HG02970 (cell line): ENCODE data around the gene SEC14L1.
"Not testable (repeated sequence)": the region's sequence is repeated elsewhere in the genome, so short reads cannot be mapped to it uniquely, and the experiment has no call there.

Experiments
- ATAC-seq: cut with Tn5 transposase; IDR thresholded peaks from one replicate; pipeline ENCODE4 v1.9.1; 2021; ENCODE audit warnings: mild to moderate bottlenecking, moderate library complexity, moderate number of reproducible peaks; ENCODE audit not compliant: unreplicated experiment, low FRiP score

SEC14L1 gene

GRCh38 chr17:77230436-77230830 is 89.7 kb downstream of the SEC14L1 start:
- no peak for ATAC-seq

DNA sequence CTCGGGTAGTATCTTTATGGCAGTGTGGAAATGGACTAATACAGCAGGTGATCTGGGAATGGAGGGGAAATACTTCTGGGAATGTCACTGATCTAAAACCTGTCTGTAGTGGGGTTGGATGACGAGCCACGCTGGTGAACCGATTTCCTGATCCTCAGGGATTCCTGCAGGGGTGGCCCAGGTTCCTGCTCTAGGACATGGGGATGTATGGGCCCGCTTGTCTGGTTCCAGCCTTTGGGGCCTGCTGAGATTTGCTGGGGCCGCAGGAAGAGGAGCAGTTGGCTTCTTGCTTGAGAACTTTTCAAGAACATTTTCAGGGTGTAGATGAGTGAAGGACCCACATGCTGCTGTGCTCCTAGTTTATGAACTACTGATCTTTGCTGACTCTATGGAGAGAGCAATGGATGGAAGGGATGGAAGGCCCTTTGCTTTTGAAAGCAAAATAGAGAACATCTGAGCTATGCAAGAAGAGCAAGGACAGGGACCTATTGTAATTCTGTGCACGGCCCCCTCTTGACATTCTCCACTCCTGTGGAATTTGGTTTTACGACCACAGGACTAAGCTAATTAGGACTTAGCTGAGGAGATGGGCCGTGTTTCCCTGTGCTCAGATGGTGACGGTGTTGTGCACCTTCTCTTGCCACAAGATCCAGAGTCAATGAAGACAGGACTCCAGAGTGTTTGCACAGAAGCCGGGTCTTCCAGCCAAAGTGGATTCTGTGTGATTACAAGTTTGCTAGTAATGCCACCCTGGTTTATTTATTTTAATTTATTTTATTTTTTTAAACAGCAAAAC is 90.5 kb downstream of the SEC14L1 start:
- no peak for ATAC-seq

GRCh38 chr17:77233127-77233526 is 92.4 kb downstream of the SEC14L1 start:
- no peak for ATAC-seq

GRCh38 chr17:77233635-77234334 is 93.0 kb downstream of the SEC14L1 start:
- no peak for ATAC-seq

DNA sequence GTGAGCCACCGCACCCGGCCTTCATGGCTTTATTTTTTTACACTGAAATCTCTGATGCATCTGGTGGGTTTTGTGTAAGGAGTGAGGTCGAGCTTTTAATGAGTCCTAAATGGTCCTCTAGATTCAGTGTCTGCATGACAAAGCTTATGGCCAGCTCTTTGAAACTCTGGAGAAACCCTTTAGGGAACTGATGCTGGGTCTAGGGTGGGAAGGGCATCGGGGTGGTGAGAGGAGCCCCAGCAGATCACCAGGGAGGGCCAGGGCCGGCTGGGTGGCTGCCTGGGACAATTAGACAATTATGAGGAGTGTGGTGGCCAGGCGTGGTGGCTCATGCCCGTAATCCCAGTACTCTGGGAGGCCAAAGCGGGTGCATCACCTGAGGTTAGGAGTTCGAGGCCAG is 93.9 kb downstream of the SEC14L1 start:
- no peak for ATAC-seq

GRCh38 chr17:77235370-77235941 is 94.7 kb downstream of the SEC14L1 start:
- no peak for ATAC-seq

GRCh38 chr17:77237232-77238008 is 96.7 kb downstream of the SEC14L1 start:
- no peak for ATAC-seq

GRCh38 chr17:77240976-77241375 is 100.2 kb downstream of the SEC14L1 start:
- ATAC-seq, result no peak

DNA sequence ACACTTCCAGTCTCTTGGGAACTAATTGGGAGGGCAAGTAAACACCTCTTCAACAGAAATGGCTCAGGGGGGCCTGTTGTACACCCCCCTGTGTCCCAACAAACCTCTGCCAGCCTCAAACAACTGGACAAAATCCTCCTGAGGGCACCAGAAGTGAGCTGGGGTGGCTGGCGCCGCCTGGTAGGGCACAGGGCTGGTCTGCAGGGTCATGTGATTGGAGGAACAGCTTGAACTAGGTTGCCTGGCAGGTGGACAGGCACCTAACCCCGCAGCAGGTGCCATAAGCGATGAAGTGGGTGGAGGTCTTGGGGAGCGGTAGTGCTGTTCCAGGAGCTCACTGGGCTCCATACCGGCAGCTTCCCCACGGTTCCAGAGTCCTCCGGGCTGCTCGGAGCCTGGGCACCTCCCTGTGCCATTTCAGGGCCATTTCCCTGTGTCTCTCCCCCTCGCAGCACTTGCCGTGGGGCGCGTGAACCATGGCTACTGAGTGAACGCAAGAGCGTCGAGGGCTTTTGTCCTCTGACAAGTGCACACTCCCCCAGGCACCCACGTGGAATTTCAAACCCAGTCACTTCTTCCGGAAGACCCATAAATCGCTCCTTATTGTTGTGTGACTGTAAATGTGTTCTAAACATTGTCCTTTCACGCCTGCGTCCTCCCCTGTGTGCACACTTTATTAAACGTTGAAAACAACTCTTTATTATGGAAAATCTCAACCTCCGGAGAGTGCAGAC is 101.5 kb downstream of the SEC14L1 start:
- no peak for ATAC-seq

- ATAC-seq, result no peak
Observed at GRCh38 chr17:77245162-77245926, 104.6 kb downstream of the SEC14L1 start.

GRCh38 chr17:77246110-77247047 is 105.6 kb downstream of the SEC14L1 start:
- no peak for ATAC-seq

DNA sequence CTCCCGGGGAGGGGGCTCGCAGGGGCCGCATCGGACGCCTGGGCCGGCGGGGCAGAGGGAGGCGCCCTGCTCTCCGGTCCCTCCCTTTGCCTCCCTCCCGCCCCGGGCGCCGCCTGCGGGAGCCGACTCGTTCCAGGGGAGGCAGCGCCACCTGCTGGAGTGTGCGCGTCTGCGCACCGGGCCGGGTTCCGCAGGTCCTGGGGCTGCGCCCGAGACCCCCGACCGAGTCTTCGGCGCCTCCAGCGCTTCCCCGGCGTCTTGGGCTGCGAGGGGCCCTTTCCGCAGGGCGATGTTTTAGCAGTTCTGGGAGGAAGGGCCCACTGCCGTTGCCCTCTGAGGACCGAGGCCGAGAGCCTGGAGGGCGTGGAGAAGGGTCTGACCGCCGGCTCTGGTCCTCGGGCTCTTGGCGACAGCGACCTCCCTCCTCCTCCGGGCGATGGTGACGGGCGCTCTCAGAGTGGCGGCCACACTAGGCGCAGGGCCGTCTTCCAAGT is 106.3 kb downstream of the SEC14L1 start:
- ATAC-seq, result peak; percentile 60

DNA sequence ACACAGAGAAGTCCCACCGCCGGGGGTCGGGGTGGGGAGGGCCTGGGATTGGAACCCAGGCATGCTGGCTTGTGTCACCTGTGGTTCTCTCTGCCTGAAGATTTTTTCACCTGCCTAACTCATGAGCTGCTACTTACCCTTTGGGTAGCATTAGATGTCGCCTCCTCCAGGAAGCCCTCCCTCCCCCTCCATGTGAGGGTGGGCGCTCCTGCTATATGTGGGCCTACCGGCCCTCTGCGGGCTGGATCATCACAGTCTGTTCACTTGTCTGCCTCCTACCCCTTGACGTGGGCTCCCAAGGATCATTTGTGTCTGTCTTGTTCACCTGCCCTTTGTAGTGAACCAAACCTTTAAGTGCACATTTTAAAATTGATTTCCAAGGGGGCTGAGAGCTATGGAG is 106.8 kb downstream of the SEC14L1 start:
- ATAC-seq, result no peak

DNA sequence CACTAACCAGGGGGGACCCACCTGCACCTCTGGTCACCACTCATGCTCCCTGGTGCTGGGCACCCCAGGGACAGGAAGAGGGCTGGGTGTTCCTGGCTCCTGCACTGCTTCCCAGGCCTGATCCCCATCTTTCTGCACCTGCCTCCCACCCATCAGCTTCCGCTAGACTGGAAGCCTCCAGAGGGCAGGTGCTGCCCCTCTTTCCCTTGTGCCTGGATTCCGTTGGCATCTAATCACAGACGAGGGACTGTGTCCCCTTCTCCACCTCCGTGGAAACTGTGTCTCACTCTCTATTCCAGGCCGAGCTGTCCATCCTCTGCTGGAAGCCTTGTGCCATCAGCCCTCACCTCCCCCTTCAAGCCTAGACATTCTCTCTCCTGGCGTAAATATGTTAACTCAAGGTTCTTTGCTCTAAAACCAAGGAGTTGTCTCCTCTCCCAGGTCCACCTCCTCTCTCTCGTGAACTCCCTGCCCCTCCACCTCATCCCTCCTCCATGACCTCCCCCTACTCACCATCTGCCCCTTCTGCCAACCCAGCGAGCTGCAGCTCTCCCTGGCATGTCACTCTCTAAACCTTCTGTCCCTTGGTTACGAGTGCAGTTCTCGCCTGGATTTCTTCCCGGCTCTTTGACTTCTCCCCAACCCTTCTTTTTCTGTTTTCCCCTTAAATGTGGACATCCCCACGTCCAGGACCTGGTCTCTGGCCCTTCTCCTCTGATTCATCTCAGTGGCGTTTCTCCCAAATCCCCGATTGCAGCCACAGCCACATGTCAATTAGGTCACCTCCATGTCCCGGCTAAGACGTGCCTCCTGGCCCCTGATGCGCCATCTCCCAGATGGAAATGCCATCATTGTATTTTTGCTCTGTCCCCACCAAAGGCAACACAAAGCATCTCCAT is 107.7 kb downstream of the SEC14L1 start:
- no peak for ATAC-seq

DNA sequence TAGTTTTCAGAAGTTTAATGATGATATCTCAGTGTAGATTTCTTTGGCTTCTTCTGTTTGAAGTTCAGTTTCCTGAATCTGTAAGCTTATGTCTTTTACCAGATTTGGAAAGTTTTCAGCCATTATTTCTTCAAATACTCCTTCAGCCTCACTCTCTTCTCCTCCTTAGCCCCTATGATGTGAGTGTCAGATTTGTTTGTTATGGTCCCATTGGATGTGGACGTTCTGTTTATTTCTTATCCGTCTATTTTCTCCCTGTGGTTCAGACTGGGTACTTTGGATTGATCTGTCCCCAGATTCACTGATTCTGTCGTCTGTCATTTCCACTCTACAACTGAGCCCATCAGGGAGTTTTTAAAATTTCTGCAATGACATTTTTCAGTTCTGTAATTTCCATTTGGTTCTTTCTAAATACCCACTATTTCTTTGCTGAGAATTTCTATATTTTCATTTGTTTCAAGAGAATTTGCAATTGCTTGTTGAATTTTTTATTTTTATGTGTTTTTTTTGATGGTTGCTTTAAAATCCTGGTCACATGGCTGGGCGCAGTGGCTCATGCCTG is 110.9 kb downstream of the SEC14L1 start:
- no peak for ATAC-seq

- not testable (repeated sequence) for ATAC-seq
Observed at GRCh38 chr17:77252306-77252705, 111.5 kb downstream of the SEC14L1 start.

DNA sequence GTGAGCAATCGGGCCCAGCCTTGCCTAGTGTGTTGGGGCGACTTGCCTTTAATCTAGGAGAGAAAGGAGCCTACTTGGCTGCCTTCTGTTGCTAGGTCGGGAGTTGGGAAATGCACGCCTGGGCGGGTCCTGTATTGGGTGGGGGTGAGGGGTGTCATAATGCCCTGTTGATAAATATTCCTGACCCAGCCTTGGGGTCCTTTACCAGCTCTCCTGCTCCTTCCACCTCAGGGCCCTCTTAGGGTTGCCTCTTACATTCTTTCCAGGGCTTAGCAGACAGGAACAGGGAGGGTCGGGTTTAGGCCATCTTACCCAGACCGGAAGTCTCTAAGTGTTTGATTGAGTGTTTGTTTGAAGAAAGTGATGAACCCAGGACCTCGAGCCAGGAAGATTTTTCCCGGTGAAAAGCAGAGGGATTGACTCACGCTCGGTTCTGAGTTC is 112.9 kb downstream of the SEC14L1 start:
- ATAC-seq, result no peak
